Hippocampal formation (tissue), 2 donors: ENCODE measurements around the gene ZSCAN10.
"Not testable (repeated sequence)": the region's sequence is repeated elsewhere in the genome, so short reads cannot be mapped to it uniquely, and the experiment has no call there.

Experiments used
- DNase-seq, 2 donors: peaks; one replicate each; lab custom pipeline; 2025; lab: John Stamatoyannopoulos, UW

The ZSCAN10 gene

GRCh38 chr16:3085868-3086595 lies 13.1 kb downstream of the ZSCAN10 start:
- DNase-seq: no peak

DNA sequence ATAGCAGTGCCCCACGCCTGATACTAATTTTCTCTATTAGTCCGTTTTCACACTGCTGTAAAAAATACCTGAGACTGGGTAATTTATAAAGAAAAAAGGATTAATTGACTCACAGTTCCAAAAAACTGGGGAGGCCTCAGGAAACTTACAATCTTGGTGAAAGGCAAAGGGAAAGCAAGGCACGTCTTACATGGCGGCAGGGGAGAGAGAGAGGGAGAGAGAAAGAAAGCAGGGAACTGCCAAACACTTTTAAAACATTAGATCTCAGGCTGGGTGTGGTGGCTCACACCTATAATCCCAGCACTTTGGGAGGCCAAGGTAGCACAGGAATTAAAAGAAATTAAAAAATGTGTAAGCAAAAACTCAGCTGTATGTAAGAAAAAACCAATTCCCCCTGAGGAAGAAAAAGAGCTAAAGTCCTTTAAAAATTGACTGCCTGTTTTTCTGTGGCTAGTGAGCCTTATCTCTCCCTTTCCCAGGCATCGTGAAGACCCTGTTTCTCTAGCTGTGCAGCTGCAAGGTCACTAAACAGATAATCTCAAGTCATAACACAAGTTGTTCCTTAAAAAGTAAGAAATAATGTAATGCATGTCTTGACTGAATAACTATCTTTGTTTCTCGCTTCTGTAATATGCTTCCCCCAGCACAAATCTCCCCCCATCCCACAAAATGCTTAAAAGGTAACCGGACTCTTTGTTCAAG lies 14.0 kb downstream of the ZSCAN10 start:
- no peak for DNase-seq

GRCh38 chr16:3084491-3084890 lies 14.6 kb downstream of the ZSCAN10 start:
- DNase-seq: no peak

- not testable (repeated sequence) for DNase-seq
Observed at GRCh38 chr16:3083408-3083807, 15.7 kb downstream of the ZSCAN10 start.

DNA sequence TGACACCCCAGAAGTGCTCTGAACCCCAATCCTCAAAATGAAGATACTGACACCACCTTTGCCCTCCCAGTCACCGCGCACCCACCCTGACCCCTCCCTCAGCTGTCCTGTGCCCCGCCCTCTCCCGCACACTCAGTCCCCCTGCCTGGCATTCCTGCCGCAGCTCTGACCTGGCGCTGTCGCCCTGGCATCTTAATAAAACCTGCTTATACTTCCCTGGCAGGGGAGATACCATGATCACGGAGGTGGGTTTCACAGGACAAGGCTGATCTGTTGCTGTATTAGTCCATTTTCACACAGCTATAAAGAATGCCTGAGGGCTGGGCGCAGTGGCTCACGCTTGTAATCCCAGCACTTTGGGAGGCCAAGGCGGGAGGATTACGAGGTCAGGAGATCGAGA lies 17.1 kb downstream of the ZSCAN10 start:
- DNase-seq: not testable (repeated sequence)

- no peak for DNase-seq
Observed at GRCh38 chr16:3080024-3080423, 19.1 kb downstream of the ZSCAN10 start.

DNA sequence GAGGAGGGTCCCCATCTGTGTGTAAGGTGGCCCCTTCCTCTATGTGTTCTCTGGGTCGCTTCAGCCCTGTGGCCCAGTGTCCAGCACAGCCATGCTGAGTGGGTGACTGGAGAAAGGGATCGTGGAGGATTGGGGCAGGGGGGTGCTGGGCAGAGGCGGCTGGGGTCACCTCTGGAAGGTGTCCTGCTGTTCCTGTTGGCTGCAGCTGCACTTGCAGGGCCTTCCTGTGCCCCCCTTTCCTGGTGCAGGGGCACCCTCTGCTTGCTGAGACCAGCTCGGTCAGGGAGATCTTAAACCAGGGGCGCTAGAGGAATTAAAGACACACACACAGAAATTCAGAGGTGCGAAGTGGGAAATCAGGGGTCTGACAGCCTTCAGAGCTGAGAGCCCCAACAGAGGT lies 22.5 kb downstream of the ZSCAN10 start:
- no peak for DNase-seq

DNA sequence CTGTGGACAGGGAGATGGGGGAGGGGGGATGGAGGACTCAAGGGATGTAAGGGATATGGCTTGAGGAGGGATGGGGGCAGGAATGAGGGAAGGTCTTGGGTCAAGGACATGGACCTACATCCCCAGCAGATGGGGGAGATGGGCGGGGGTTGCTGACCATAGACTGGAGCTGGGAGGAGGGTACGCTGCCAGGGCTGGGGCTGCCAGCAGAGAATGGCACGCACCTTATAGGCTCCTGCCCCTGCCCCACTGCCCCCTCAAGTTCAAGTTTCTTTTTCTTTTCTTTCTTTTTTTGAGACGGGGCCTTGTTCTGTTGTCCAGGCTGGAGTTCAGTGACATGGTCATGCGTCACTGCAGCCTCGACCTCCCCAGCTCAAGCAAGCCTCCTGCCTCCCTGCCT lies 23.1 kb downstream of the ZSCAN10 start:
- not testable (repeated sequence) for DNase-seq

GRCh38 chr16:3075523-3075915 lies 23.6 kb downstream of the ZSCAN10 start:
- no peak for DNase-seq

DNA sequence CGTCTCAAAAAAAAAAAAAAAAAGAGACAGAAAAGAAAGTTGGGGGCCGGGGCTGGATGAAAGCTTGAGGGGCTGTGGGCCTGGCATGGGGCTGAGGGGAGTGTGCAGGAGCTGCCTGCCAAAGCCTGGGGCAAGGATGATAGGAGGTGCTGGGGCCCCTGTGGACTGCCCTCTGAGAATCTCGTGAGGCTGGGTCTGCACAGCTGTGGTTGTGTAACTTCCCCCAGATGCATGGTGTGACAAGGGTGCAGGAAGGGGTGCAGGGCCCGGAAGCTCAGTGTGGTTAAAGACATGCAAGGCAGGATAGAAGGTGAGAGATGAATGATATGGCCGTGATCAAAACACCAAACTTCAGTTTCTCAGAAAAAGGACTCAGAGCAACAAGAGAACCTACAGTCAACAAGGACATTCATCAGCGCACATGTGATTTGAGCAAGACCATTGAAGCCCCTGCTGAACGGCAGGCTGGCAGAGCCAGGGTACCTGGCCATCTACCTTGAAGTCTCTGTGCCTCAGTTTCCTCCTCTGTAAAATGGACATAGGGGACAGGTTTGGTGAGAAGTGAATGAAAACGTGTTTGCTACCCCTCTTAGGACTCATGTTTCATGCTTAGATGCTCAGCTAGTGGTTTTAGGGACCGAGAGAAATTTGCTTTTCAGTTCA lies 24.1 kb downstream of the ZSCAN10 start:
- no peak for DNase-seq

GRCh38 chr16:3073448-3073847 lies 25.6 kb downstream of the ZSCAN10 start:
- no peak for DNase-seq

- not testable (repeated sequence) for DNase-seq
Observed at GRCh38 chr16:3072576-3073263, 26.4 kb downstream of the ZSCAN10 start.

- not testable (repeated sequence) for DNase-seq
Observed at GRCh38 chr16:3072148-3072547, 26.9 kb downstream of the ZSCAN10 start.

GRCh38 chr16:3071655-3072054 lies 27.4 kb downstream of the ZSCAN10 start:
- no peak for DNase-seq

GRCh38 chr16:3070608-3071111 lies 28.4 kb downstream of the ZSCAN10 start:
- no peak for DNase-seq

- not testable (repeated sequence) for DNase-seq
Observed at GRCh38 chr16:3069146-3069545, 29.9 kb downstream of the ZSCAN10 start.

DNA sequence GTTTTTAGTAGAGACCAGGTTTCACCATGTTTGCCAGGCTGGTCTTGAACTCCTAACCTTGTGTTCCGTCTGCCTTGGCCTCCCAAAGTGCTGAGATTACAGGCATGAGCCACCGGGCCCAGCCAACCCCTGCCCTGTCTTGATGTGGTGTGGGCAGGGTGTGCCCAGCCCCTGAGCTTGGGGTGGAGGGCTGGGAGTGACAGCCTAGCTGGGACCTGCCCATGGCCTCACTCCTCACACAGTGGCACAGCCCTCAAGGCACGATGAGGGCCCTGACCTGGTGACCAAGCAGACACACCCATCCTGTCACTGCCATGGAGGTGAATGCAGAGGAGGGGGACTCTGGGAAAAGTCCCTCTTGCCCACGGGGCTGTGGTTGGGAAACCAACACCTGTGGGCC lies 30.6 kb downstream of the ZSCAN10 start:
- no peak for DNase-seq

- DNase-seq: no peak
Observed at GRCh38 chr16:3066440-3066748, 32.7 kb downstream of the ZSCAN10 start.

DNA sequence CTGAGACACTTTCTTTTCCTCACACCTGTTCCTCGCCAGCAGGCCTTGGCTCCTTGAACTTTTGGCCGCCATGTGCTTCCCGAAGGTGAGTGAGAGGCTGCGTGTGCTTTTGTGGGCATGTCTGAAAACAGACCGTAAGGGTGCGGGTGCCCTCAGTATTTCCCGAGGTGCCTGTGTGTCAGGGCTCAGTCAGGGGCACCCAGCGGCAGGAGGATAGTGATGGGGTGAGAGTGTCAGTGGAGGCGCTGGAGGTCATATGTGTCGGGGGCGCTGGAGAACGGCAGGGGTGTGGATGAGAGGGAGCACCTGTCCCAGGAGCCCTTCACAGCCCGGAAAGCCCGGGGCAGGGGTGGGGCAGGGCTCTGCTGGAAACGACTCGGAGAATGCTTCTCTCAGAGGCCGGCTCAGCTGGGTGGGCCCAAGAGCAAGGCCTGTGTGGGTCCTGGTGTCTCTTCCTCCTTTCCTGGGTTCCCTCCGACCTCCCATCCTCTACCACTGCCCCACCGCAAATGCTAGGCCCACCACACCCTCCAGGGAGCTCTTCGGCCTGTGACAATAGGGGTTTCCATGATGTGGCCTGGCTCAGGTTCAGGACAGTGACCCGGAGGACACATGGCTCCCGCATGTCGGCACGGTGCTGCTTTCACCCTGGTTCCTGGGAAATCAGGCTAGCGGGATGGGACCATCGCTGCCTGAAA lies 33.2 kb downstream of the ZSCAN10 start:
- no peak for DNase-seq

DNA sequence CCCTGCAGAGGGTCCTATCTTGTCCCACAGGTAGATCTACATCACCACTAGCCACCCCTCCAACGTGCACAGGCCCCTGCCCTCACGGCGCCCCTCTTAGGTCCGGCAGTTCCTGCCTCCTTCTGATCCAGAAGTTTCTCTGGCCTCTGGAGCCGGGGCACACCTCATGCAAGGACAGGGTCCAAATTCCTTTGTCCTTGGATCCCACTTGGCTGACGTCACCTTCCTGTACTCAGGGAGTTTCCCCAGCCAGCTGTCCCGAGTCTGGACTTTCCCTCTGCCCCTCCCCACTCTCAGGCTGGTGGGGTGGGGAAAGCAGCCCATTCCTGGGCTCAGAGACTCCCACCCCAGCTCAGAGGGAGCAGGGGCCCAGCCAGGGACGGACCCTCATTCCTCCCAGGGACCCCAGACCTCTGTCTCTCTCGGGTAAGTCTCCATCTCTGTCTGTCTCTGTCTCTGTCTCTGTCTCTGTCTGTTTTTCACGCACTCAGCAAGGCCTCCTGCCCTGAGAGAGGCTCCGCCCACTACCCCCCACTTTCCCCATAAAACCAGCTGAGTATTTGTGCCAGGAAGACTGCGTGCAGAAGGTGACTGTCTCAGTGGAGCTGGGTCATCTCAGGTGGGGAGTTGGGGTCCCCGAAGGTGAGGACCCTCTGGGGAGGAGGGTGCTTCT lies 33.9 kb downstream of the ZSCAN10 start, which contains the start of gene IL32:
IL32 (plus strand) TSS at position 572 of the 673 bp plus-strand sequence. CDS start 172 bp downstream, outside the sequence.
- DNase-seq: no peak
